KMS-11 (cell line): Measurements from ENCODE around the gene SCO1.

Experiments
- H2AFZ ChIP-seq: fragments of 200-600 bp; sonication (generic); 2 replicates; pipeline ENCODE4 v1.6.1; 2016; ENCODE audit warnings: antibody characterized with exemption, mixed run types, low read depth
- H3K27ac ChIP-seq: fragments of 200-600 bp; sonication (generic); 2 replicates; pipeline ENCODE4 v1.6.1; 2016; ENCODE audit warnings: mild to moderate bottlenecking, mixed run types
- H3K27me3 ChIP-seq: fragments of 200-600 bp; sonication (generic); 2 replicates; pipeline ENCODE4 v1.6.1; 2017; ENCODE audit warnings: mild to moderate bottlenecking, low read depth, mixed run types, moderate library complexity; ENCODE audit not compliant: insufficient read depth
- H3K36me3 ChIP-seq: fragments of 200-600 bp; sonication (generic); 2 replicates; pipeline ENCODE4 v1.6.1; 2017; ENCODE audit warnings: mild to moderate bottlenecking, mixed run types; ENCODE audit not compliant: insufficient read depth
- H3K4me1 ChIP-seq: fragments of 200-600 bp; sonication (generic); 2 replicates; pipeline ENCODE4 v1.6.1; 2016; ENCODE audit warnings: mild to moderate bottlenecking, low read depth, mixed run types; ENCODE audit not compliant: poor library complexity, severe bottlenecking
- H3K4me2 ChIP-seq: fragments of 200-600 bp; sonication (generic); 2 replicates; pipeline ENCODE4 v1.7.0; 2016; ENCODE audit warnings: mild to moderate bottlenecking, mixed run types
- H3K4me3 ChIP-seq: fragments of 200-600 bp; sonication (generic); IDR thresholded peaks from 2 replicates; pipeline ENCODE4 v1.6.1; 2017; ENCODE audit warnings: low read depth, low read length, mixed read lengths; ENCODE audit not compliant: insufficient read depth
- H3K79me2 ChIP-seq: fragments of 200-600 bp; sonication (generic); 2 replicates; pipeline ENCODE4 v1.6.1; 2016; ENCODE audit warnings: low read depth, mixed run types; ENCODE audit not compliant: insufficient read depth
- H3K9ac ChIP-seq: fragments of 200-600 bp; sonication (generic); 2 replicates; pipeline ENCODE4 v1.6.1; 2016; ENCODE audit warnings: mild to moderate bottlenecking, mixed run types
- H4K20me1 ChIP-seq: fragments of 200-600 bp; sonication (generic); 2 replicates; pipeline ENCODE4 v1.6.1; 2016; ENCODE audit warnings: mild to moderate bottlenecking, mixed run types; ENCODE audit not compliant: insufficient read depth
- CTCF ChIP-seq: fragments of 200-600 bp; sonication (generic); conservative IDR thresholded peaks from 2 replicates; pipeline ENCODE4 v1.6.1; 2017; ENCODE audit warnings: low read depth, mild to moderate bottlenecking, antibody characterized with exemption, low read length, moderate library complexity, mixed read lengths

SCO1 gene

GRCh38 chr17:10737736-10738135, 40.4 kb upstream of the SCO1 start:
- H3K4me3 ChIP-seq: no peak overlapping the region
- no peak overlapping the region for H3K9ac ChIP-seq
- no peaks in the 10 kb centered on the region for H4K20me1 ChIP-seq
- no peak for TF ChIP-seq CTCF
- no peak overlapping the region for H3K27ac ChIP-seq
- no peaks in the 10 kb centered on the region for H3K4me1 ChIP-seq
- H2AFZ ChIP-seq: no peak overlapping the region
- no peak overlapping the region for H3K4me2 ChIP-seq
- H3K27me3 ChIP-seq: no peaks in the 10 kb centered on the region
- H3K36me3 ChIP-seq: no peaks in the 10 kb centered on the region
- no peaks in the 10 kb centered on the region for H3K79me2 ChIP-seq

- 0 out of 2 replicates have a peak, but pooled peaks have one; percentile 24 for TF ChIP-seq CTCF
- H2AFZ ChIP-seq: no peak overlapping the region
- H3K4me2 ChIP-seq: no peak overlapping the region
Observed at GRCh38 chr17:10737168-10737622, 39.9 kb upstream of the SCO1 start.

GRCh38 chr17:10735821-10736220, 38.5 kb upstream of the SCO1 start:
- no peak for TF ChIP-seq CTCF
- Histone ChIP-seq H3K4me3 (no peak overlapping the region), H3K27me3 (no peaks in the 10 kb centered on the region), H3K4me1 (no peaks in the 10 kb centered on the region), H3K79me2 (no peaks in the 10 kb centered on the region), H2AFZ (no peak overlapping the region), H3K9ac (no peak overlapping the region), H3K27ac (no peak overlapping the region), H4K20me1 (no peaks in the 10 kb centered on the region), H3K36me3 (no peaks in the 10 kb centered on the region), H3K4me2 (no peak overlapping the region)

More at GRCh38 chr17:10737168-10737622, 39.9 kb upstream of the SCO1 start:
- Histone ChIP-seq H3K27me3 (no peaks in the 10 kb centered on the region), H3K36me3 (no peaks in the 10 kb centered on the region), H3K4me1 (no peaks in the 10 kb centered on the region), H3K79me2 (no peaks in the 10 kb centered on the region), H3K9ac (no peak overlapping the region), H3K4me3 (no peak overlapping the region), H4K20me1 (no peaks in the 10 kb centered on the region), H3K27ac (no peak overlapping the region)

- Histone ChIP-seq H3K9ac (no peak overlapping the region), H3K27me3 (no peaks in the 10 kb centered on the region), H3K79me2 (no peaks in the 10 kb centered on the region), H3K4me3 (no peak overlapping the region), H2AFZ (no peak overlapping the region), H3K36me3 (no peaks in the 10 kb centered on the region), H3K4me2 (no peak overlapping the region), H3K4me1 (no peaks in the 10 kb centered on the region), H4K20me1 (no peaks in the 10 kb centered on the region), H3K27ac (no peak overlapping the region)
- no peak for TF ChIP-seq CTCF
Observed at GRCh38 chr17:10735251-10735650, 37.9 kb upstream of the SCO1 start.
